Measurements from ENCODE around the gene CARMIL1. TPM values are rescaled to one million over a fixed set of nuclear protein-coding genes. Genes with fewer than 3 reads are reported as not detected.

CARMIL1 gene
- total RNA-seq, 1 donor from 2014 or later = 0.77 TPM

DNA sequence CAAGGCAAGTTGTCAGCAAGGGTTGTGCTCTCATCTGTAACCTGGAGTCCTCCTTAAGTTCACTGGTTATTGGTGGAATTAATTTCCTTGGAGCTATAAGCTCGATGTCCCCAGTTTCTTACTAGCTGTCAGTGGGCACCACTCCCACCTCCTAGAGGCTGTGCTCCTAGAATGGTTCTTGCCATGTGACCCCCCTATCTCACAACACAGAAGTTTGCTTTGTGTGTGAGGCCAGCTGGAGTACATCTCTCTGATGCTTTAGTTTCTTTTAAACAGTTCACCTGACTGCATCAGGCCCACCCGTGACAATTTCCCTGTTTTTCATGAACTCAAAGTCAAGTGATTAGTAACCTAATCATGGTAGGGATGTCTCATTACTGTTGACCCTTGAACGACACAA is 193.7 kb downstream of the CARMIL1 start:
- DNase-seq (ENCODE audit: low read depth in 2 of 2) = no peak

DNA sequence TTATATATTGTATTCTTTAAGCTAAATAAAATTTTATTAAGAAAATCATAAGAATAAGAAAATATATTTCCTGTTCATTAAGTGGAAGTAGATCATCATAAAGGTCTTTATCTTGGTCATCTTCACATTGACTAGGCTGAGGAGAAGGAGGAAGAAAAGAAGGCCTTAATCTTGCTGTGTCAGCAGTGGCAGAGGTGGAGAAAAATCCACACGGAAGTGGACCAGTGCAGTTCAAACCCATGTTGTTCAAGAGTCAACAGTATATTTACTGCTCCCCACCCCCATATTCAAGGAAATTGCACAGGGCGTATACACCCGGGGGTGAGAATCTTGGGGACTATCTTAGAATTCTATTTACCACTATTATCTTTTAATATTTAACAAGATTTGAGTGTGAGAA is 194.3 kb downstream of the CARMIL1 start:
- DNase-seq (ENCODE audit: low read depth in 2 of 2) = no peak

DNA sequence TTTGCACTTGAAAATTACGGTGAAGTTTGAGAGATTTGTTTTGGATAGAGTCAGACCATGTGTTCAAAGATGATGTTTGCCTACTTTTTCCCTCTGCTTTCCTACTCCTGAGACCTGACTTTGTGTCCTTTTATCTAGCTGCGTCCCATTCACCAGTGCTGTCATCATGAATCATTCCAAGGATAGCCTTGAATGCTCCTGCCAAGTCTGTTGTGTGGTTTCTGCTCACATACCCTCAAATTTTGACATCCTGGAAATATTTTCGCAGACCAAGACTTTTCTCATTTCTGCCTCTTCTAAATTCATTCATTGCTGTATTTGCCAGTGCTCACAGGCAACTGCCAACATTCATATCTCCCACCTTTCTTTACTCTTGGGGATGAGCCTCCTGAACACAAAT is 197.0 kb downstream of the CARMIL1 start:
- DNase-seq (ENCODE audit: low read depth in 2 of 2) = no peak

DNA sequence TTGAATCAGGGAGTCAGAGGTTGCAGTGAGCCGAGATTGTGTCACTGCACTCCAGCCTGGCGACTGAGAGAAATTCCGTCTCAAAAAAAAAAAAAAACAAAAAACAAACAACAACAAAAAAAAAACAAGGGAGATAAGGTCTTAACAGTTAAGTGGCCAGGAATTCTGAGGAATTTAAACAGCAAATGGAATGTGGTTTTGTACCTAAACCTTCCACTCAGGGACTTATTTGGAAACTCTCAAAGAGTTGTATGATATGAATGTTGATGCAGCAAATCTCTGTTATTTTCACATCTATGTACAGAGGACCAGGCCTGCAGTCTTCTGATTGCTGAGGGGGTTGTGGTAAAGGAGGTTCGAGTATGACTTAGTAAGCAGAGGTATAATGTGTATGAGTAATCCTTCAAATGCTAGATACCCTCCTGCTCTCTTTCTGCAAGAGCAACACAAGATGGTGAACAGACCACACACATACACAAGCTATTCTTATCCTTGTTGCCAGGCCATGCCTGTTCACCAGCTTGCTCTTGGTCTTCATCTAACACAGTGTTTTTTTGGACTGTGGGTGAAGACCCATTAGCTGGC is 197.9 kb downstream of the CARMIL1 start:
- no peak for DNase-seq (ENCODE audit: low read depth in 2 of 2)

DNA sequence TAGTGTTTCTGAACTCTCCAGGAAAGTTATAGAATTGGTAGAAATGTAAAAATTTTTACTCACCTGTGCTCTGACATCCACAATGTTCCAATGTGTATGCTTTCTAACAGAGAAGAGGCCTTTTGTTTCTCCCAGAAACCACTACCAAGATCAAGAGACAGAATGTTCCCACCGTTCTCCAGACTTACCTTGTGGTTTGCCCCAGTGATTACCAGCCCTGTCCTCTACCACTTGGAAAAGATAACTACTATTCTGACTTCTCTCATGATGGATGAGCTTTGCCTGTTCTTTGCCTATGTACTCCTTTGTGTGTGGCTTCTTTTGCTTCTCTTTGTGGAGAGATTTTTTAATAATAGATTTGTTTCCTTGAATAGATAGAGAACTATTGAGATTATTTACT is 199.8 kb downstream of the CARMIL1 start:
- no peak for DNase-seq (ENCODE audit: low read depth in 2 of 2)

DNA sequence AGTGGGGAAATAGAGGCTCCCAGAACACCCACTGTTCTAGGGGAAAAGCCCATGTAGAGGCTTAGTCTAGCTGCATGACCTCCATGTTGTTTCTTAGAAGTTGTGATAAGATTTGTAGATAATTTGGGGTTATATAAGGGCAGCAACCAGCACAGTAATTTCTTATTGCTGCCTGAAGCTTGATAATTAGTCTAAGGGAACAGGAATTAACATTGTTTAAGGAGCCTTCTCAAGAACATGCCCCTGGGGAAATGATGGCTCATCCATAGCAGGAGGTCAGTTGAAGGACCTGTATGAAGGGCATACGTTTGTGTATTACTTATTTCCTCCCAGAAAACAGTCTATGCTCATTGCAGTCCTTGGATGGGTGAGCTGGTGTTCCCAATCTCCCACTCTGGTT is 202.1 kb downstream of the CARMIL1 start:
- DNase-seq (ENCODE audit: low read depth in 2 of 2) = no peak

DNA sequence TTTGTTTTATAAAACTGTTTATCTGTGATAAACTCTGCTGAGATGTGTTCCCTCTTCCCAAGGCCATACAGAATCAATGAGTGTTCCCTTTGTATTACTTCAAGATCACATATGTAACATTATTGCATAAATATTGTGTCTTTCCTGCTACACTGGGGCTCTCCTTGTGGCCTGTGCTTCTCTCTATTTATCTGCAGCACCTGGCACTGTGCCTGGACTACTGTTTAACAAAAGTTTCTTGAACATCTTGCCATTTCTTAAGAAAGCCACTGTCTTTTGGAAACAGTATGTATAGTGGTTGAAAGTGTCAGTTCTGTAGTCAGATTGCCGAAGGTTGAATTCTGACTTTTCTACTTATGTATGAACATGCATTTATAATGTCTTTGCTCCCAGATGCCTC is 203.8 kb downstream of the CARMIL1 start:
- no peak for DNase-seq (ENCODE audit: low read depth in 2 of 2)

DNA sequence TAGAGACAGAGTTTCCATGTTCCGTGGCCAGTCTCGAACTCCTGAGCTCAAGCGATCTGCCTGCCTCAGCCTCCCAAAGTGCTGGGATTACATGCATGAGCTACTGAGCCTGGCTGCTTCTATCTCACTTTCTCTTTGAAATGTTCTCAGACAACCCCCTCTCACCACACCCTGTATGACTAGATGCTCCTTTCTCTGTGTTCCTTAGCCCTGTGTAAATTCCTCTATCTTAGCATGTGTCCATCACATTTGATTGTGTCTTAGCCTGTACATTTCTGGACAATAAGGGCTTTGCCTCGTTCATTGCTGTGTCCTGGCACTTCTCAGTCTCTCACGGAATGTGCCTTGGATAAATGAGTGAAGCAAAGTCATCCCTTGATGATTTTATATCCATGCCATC is 204.8 kb downstream of the CARMIL1 start:
- no peak for DNase-seq (ENCODE audit: low read depth in 2 of 2)

DNA sequence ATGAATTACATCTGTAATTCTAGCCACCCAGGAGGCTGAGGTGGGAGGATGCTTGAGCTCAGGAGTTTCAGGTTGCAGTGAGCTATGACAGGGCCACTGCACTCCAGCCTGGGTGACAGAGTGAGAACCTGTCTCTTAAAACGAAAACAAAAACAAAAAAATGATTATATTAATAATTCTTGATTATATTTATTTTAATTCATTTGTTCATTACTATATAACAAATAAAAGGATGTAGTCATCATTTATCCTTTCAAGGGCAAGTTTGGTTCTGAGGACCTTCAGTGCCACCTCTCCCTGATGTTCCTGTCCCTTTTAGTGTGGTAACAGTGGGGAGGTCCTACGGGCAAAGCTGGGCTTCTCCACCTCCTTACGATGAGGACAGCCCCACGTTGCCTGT is 205.7 kb downstream of the CARMIL1 start:
- DNase-seq (ENCODE audit: low read depth in 2 of 2) = no peak

DNA sequence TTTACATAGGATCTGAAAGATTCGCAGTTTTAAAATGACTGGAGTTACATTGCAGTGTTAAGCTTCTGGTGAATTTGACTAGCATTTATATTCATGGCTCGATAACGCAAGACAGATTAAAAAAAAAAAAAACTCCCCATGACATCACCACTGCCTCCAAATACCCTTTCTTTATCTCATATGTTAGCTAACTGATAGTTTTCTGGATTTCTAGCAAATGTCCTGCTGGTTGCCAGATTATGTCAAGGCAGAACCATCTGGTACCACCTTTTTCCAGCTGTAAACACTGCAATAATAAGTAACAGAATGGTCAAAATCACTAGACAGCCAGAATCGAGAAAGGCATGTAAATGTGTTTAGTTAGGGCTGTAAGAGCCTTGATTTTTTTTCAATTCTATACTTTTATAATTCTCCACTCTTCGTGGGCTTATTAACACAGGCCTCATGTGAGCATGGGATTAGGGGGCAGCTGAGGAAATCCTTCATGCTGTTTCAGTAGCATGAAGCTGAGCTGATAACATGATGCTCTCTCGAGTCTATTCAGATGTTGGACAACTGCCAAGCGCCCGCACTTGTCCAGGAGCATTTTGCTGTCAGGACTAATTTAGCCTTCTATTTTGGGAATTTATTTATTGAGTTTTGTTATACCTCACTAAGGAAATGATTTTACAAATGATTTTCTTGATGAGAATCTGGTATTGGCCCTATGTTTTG is 206.8 kb downstream of the CARMIL1 start:
- DNase-seq (ENCODE audit: low read depth in 2 of 2) = no peak

DNA sequence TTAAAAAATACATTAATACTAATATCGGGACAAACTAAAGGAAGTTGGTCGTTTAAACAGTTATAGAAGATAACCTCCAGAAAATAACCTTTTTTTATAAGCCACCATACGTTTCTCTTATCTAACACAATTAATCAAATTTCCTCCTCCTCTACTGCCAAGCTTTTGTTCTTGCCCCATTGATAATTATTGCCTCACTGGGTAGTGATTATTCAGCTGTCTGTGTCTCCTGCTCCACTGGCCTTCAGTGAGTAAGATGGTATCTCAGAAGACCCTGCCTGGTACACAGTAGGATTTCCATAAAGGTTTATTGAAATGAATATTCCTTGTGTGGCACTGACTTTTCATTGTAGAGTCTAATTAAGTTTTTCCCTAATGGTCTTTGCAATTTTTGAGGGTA is 207.4 kb downstream of the CARMIL1 start:
- no peak for DNase-seq (ENCODE audit: low read depth in 2 of 2)

DNA sequence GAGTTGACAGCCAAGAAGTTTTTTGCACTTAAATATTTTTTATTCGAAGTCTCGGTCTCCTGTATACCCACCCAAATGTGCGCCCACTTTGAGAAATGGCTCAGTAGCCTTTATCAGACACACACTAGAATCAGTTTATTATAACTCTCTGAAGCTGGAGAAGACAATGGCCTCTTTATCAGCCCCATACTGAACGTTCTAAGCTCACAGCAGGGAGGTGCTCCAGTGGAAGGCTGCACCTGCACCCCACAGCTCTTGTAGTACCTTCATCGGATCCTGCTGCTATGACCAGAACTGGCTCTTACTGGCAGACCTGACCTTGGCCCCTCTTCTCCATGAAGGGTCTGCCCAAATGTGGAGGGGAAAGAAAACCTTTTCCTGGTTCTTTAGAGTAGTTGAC is 207.8 kb downstream of the CARMIL1 start:
- no peak for DNase-seq (ENCODE audit: low read depth in 2 of 2)

DNA sequence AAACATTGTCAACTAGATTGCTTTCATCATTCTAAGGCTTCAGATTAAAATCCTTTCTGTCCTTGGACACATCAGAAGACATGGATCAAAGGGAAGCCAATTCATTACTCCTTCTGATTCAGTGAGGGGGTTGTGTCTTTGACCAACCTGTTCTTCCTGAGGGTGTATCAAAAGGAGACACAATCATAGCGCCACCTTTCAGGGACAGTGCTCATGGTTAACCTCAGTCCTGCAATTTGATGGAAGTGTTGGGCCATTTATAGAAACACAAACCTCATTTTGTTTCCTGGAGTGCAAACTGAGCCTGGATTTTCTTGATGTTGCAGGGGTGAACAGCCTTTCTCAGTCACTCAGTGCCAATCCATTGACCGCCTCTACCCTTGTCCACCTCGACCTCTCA is 209.0 kb downstream of the CARMIL1 start:
- DNase-seq (ENCODE audit: low read depth in 2 of 2) = no peak

DNA sequence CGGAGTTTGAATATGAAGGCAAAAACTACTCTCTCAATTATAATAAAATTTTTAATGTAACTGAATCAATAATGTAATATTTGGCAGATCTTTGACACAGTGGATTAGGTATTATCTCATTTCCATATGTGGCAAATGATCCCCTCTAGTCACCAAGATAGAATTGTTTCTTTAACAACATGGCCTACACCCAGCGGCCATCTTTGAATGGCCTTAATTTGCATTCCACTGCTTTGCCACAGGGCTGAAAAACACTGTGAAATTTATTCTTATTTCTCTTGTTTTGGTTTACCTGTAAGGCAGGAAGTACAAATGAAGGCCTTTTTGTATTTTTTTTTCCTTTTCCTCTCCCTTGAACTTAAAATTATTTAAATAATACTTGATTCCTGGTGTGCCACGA is 210.2 kb downstream of the CARMIL1 start:
- DNase-seq (ENCODE audit: low read depth in 2 of 2) = no peak

DNA sequence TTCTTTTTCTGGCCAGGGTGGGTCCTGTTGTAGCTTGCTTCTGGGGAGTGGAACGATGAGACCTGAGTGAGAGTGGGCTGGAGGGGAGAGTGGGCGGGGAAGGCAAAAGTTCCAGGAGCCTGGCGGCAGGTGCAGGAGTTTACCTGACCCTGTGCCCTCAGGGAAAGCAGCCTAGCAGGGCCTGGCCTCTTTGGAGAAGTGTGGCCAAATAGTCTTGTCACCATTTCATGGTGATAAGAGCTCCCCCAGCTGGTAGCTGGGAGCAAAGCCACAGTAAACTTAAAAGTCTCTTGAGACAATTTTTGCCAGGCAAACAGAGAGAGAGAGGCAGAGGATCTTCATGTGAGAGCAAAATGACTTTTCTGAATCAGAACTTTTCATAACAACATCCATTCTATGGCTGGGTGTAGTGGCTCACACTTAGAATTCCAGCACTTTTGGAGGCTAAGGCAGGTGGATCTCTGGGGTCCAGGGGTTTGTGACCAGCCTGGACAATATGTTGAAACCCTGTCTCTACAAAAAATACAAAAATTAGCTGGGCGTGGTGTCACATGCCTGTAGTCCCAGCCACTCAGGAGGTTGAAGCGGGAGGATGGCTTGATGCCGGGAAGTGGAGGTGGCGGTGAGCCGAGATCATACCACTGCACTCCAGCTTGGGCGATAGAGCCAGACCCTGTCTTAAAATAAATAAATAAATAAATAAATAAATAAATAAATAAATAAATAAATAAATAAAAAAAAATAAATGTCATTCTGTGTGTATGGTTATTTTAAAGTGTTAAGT is 211.0 kb downstream of the CARMIL1 start:
- DNase-seq (ENCODE audit: low read depth in 2 of 2) = peak; percentile 48 to 66

DNA sequence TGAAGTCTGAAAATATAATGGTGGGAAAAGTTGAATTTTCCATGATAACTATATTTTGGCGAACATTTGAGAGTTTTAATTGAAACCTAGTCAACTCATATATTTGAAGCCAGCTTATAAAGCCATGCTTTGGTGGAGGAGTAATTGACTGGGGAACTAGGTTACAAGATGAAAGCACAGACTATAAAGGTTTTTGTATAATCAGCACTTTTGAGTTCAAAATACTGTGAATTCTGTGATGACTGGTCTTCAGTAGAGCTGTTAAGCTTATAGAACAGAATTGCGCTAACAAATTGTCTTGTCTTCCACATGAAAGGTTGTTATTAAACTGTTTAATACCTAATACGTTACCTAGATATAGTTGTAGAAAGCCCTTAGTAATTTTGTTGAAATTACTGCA is 213.8 kb downstream of the CARMIL1 start:
- DNase-seq (ENCODE audit: low read depth in 2 of 2) = no peak

DNA sequence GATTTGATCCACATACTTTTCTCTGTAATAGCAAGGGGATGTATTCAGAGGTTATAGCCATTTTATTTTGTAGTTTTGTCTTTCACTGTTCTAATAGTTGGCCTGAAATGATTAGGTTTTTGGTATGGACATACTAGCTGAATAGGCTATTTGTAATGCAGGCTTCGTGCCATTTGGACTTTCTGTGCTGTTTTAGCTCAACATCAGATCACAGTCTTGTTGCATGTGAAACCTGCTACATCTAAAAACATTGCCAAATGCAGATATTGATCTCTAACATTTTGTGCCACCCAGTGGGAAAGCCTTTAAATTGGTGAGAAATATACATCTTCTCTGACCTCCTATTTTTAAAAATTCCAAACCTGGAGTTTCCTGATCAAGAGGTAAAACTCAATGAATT is 215.3 kb downstream of the CARMIL1 start:
- DNase-seq (ENCODE audit: low read depth in 2 of 2) = no peak

DNA sequence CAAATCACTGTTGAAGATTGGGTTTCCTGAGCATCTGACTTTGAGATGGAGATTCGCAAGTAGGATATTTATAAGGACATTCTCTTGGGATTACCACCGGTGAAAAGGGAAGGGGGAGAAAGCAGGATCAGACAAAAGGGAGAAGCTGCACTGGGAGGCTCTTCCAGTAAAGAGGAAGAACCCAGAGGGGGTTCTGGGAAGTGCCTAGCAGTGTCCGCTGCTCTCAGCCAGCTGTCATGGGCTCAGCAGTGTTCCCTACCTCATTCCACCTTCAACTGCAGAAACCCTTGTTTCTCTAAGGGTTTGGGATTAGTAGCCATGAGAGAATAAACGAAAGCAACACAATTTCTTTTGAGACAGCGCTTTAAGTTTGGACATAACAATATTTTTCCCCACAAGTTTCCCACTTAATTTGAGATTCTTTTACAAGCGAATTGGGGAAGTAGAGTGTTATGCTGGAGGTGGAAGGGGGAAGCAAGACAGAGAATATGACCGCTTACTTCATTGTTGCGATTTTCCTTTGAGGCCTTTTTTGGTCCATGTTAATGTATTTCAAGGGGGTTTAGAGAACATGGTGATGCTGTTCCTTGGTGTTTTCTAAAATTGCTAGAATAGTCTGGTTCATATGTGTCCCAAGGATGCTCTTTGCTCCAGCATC is 218.3 kb downstream of the CARMIL1 start:
- DNase-seq (ENCODE audit: low read depth in 2 of 2) = no peak

DNA sequence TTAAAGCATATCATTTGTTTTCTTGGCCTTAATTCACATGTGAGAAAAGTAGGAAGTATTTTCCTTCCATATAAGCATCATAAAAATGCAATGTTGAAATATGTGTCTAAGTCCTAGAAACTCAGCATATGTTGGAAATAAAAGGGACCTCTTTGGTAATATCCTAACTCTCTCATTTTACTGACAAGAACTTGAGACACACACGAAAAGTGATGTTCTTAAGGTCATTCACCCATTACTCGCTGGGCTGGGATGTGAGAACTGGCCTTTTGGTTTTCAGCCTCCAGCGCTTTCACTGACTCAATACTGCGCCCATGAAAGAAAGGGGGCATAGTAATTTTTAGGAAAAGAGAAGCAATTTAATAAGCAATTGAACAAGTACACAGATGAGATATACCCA is 219.3 kb downstream of the CARMIL1 start:
- DNase-seq (ENCODE audit: low read depth in 2 of 2) = no peak

DNA sequence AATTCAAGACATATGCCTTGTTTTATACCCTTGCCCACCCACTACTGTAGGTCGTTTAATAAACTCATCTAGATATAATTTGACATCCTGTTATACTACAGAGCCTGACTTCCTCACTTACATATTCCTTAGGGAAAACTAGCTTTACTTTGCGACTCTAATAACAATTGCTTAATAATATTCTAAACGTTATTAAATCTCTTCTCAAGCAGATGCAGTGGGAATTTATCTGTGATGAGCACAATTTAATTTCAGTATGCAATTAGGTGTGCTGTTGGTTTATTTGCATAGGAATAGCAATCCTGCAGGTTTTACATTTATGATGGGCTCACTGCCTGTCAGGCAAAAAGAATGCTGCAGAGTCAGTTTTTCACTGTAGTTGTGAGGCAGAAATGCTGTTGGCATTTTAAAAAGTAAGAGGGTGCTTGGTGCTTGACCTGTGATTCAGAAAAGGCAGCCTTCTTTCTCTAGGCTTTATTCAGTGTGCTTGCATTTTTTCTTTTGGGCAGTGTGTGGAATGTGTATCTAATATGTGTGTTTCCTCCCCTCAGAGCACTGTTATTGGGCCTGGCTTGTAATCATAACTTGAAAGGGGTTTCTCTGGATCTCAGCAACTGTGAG is 220.6 kb downstream of the CARMIL1 start:
- DNase-seq (ENCODE audit: low read depth in 2 of 2) = no peak

DNA sequence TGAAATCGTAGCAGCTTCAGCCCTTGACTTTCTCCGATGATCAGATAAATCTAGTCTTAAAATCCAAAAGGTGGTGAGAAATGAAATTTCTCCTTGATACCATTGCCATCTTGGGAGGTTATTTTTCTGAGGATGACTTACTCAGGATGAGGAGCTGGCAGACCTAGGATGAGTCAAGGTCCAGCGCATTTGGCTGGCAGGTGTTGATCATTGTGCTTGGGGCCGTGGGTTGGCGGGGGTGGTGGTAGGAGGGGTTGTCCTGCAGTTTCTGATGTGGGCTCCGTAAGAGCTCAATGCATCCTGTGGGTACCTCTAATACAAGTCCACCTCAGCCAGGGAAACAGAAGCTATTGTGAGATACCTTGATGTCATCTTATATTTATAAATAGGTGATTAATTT is 224.5 kb downstream of the CARMIL1 start:
- no peak for DNase-seq (ENCODE audit: low read depth in 2 of 2)

DNA sequence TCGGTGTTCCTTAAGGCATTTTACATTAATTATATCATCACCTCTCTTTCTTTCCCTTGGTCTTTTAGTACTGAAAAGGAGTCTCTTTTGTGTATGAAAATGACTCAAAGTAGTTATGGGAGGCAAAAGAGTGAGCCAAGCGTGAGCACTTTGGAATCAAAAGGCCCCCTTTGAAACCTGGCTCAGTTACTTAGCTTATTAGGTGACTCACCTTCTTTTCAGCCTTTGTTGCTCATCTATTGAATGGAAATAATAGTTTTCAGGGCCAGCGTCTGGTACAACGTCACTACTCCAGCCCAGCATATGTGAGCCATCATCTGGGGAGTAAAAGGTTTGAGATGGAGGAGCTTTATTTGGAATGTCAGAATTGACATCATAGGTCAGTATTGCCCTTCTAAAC is 225.5 kb downstream of the CARMIL1 start:
- DNase-seq (ENCODE audit: low read depth in 2 of 2) = no peak

Data from dermis microvascular lymphatic vessel endothelial cell (primary cell).